ENCODE measurements around the gene RAMAC.

- TF ChIP-seq POLR2A (IDR thresholded peaks at IDR 0.05; ENCODE audit: low read depth, low read length) (no peak), SPI1 (IDR thresholded peaks at IDR 0.05; ENCODE audit: low read depth, low read length) (no peak), TAF1 (IDR thresholded peaks at IDR 0.05; ENCODE audit: low read depth, low read length) (no peak)
Measured at GRCh38 chr15:82972990-82973389, 13.0 kb upstream of the RAMAC start.

All from GM12891 (cell line).